ENCODE data around the gene TMEM266.

TMEM266 gene

DNA sequence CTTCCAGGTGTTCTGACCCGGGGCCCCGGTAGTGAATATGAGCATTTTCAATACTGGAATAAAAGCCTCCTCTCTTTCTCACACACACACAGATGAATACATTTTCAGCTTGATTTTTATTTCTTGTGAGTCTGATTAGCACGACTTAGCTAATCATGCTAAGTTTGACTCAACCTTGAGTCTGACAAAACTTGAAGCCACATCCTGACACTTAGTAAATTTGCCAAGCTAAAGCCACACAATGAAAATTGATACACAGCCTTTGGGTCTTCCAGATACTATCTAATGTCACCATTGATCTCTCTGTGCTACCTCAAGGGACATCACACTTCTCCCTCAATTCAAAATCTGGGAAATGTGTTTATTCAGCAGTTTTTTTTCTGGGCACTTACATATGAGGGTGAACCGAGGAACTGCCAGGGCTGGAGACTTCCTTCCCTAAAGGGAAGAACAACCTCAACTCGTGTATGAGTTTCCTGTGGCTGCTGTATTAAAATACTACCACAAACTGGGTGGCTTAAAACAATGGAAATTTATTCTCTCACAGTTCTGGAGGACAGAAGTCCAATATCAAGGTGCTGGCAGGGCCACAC, 18.6 kb downstream of the TMEM266 start:
- POLR2A ChIA-PET, result no interaction called here
- Histone ChIP-seq H3K27ac (ENCODE audit: extremely low read depth, low read depth, low read length) (no peak overlapping the region), H3K4me1 (ENCODE audit: control insufficient read depth, insufficient read depth, low read length) (no peaks in the 10 kb centered on the region), H3K36me3 (ENCODE audit: control insufficient read depth in 2 of 2, insufficient read depth in 1 of 2, low read length in 2 of 2) (no peaks in the 10 kb centered on the region), H3K9me3 (ENCODE audit: control insufficient read depth, insufficient read depth, low read depth, low read length) (no peaks in the 10 kb centered on the region), H3K4me3 (ENCODE audit: low read depth, low read length) (no peak overlapping the region)
- no peak for TF ChIP-seq ZNF585B (tag by site-specific recombination; IDR thresholded peaks at IDR 0.05)
- TF ChIP-seq ATF2 (tag by site-specific recombination; IDR thresholded peaks at IDR 0.05; ENCODE audit: low read depth), result no peak
- TF ChIP-seq ZNF174 (tag by site-specific recombination; IDR thresholded peaks at IDR 0.05), result no peak
- TF ChIP-seq ZNF768 (tag by site-specific recombination; IDR thresholded peaks at IDR 0.05), result no peak
- TF ChIP-seq ZNF19 (tag by site-specific recombination; IDR thresholded peaks at IDR 0.05; ENCODE audit: low read depth), result no peak
- no peak for TF ChIP-seq ZNF211 (tag by site-specific recombination; IDR thresholded peaks at IDR 0.05; ENCODE audit: low read depth)
- TF ChIP-seq MEIS1 (CRISPR knock-in tag; IDR thresholded peaks at IDR 0.05; ENCODE audit: borderline replicate concordance), result no peak
- no peak for TF ChIP-seq ZNF549 (tag by site-specific recombination; IDR thresholded peaks at IDR 0.05)
- TF ChIP-seq, protein P1, sequence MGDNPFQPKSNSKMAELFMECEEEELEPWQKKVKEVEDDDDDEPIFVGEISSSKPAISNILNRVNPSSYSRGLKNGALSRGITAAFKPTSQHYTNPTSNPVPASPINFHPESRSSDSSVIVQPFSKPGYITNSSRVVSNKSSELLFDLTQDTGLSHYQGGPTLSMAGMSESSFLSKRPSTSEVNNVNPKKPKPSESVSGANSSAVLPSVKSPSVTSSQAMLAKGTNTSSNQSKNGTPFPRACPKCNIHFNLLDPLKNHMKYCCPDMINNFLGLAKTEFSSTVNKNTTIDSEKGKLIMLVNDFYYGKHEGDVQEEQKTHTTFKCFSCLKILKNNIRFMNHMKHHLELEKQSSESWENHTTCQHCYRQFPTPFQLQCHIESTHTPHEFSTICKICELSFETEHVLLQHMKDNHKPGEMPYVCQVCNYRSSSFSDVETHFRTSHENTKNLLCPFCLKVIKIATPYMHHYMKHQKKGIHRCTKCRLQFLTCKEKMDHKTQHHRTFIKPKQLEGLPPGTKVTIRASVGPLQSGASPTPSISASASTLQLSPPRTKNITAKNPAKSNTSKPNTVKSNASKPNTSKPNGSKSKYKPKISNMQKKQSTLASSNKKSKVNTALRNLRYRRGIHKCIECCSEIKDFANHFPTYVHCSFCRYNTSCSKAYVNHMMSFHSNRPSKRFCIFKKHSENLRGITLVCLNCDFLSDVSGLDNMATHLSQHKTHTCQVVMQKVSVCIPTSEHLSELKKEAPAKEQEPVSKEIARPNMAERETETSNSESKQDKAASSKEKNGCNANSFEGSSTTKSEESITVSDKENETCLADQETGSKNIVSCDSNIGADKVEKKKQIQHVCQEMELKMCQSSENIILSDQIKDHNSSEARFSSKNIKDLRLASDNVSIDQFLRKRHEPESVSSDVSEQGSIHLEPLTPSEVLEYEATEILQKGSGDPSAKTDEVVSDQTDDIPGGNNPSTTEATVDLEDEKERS (tag by site-specific recombination; IDR thresholded peaks at IDR 0.05), result no peak
- no peak for TF ChIP-seq GLI2 (tag by site-specific recombination; IDR thresholded peaks at IDR 0.05; ENCODE audit: borderline replicate concordance, low read depth)
- TF ChIP-seq ZNF26 (tag by site-specific recombination; IDR thresholded peaks at IDR 0.05), result no peak
- no peak for TF ChIP-seq ZNF621 (tag by site-specific recombination; IDR thresholded peaks at IDR 0.05)
- TF ChIP-seq BCL11B (tag by site-specific recombination; IDR thresholded peaks at IDR 0.05; ENCODE audit: low read depth), result no peak
- no peak for TF ChIP-seq ZSCAN18 (tag by site-specific recombination; IDR thresholded peaks at IDR 0.05)
- TF ChIP-seq ZBTB48 (tag by site-specific recombination; IDR thresholded peaks at IDR 0.05), result no peak
- CTCF ChIA-PET, result interaction anchor here (0.6 to 0.7 kb wide), 2 partner anchors 21 to 113 kb away, joined by 3 to 5 read pairs; no protein-coding TSS in a partner anchor

- CTCF ChIA-PET, result no interaction called here
- Histone ChIP-seq H3K4me1 (ENCODE audit: control insufficient read depth, insufficient read depth, low read length) (no peaks in the 10 kb centered on the region), H3K9me3 (ENCODE audit: control insufficient read depth, insufficient read depth, low read depth, low read length) (no peaks in the 10 kb centered on the region), H3K4me3 (ENCODE audit: low read depth, low read length) (no peak overlapping the region), H3K27ac (ENCODE audit: extremely low read depth, low read depth, low read length) (no peak overlapping the region), H3K36me3 (ENCODE audit: control insufficient read depth in 2 of 2, insufficient read depth in 1 of 2, low read length in 2 of 2) (no peaks in the 10 kb centered on the region)
- TF ChIP-seq MEIS1 (CRISPR knock-in tag; IDR thresholded peaks at IDR 0.05; ENCODE audit: borderline replicate concordance) (no peak), ZNF664 (tag by site-specific recombination; IDR thresholded peaks at IDR 0.05) (no peak), ATF2 (tag by site-specific recombination; IDR thresholded peaks at IDR 0.05; ENCODE audit: low read depth) (no peak), ZNF580 (tag by site-specific recombination; IDR thresholded peaks at IDR 0.05) (no peak), ZNF48 (tag by site-specific recombination; IDR thresholded peaks at IDR 0.05) (no peak), FEZF1 (tag by site-specific recombination; IDR thresholded peaks at IDR 0.05) (no peak), ZNF174 (tag by site-specific recombination; IDR thresholded peaks at IDR 0.05) (no peak), GFI1B (tag by site-specific recombination; IDR thresholded peaks at IDR 0.05) (no peak), BCL6B (tag by site-specific recombination; IDR thresholded peaks at IDR 0.05) (no peak)
- POLR2A ChIA-PET, result no interaction called here
Observed at GRCh38 chr15:76084256-76084655, 24.5 kb downstream of the TMEM266 start.
